Measurements from ENCODE around the gene NEBL.
"Not testable (repeated sequence)": the region's sequence is repeated elsewhere in the genome, so short reads cannot be mapped to it uniquely, and the experiment has no call there.

NEBL gene, protein sequence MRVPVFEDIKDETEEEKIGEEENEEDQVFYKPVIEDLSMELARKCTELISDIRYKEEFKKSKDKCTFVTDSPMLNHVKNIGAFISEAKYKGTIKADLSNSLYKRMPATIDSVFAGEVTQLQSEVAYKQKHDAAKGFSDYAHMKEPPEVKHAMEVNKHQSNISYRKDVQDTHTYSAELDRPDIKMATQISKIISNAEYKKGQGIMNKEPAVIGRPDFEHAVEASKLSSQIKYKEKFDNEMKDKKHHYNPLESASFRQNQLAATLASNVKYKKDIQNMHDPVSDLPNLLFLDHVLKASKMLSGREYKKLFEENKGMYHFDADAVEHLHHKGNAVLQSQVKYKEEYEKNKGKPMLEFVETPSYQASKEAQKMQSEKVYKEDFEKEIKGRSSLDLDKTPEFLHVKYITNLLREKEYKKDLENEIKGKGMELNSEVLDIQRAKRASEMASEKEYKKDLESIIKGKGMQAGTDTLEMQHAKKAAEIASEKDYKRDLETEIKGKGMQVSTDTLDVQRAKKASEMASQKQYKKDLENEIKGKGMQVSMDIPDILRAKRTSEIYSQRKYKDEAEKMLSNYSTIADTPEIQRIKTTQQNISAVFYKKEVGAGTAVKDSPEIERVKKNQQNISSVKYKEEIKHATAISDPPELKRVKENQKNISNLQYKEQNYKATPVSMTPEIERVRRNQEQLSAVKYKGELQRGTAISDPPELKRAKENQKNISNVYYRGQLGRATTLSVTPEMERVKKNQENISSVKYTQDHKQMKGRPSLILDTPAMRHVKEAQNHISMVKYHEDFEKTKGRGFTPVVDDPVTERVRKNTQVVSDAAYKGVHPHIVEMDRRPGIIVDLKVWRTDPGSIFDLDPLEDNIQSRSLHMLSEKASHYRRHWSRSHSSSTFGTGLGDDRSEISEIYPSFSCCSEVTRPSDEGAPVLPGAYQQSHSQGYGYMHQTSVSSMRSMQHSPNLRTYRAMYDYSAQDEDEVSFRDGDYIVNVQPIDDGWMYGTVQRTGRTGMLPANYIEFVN

DNA sequence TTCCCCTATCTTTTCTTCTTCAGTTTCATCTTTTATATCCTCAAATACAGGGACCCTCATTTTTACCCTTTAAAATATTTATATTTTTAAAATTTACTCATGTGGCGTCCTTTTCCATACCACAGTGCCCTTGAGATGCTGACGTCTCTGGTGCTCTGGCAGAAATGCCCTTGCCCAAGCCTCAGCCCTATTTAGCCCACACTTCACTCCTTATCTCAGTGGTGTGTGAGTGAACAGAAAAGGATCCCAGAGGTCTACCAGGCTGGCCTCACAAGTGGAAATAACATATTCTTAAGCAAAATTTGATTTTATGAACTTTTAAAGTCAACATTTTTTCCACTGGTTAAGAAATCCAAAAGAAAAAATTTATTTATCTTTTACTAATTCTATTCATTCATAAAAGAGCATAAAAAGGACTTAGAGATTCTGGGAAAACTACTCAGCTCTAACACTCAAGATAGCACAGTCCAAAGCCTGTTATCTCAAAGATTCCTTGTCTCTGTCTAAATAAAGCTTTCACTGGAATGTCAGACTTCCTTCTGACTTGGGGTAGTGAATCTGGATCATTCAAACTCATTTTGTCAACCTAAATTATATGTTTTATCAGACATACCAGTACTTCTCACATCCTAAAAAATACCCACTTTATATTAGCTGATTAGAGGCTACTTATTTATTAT, at the start of gene NEBL:
Gene NEBL, minus strand, starts transcription at position 166 of the 680 bp plus-strand sequence. Its CDS starts 106 bp downstream, at position 60.
- Mint-ChIP-seq H3K27ac (no peak within 1 kb of the TSS), H3K36me3 (ENCODE audit: low read depth) (no peaks in the 10 kb centered on the region), H3K9me3 (no peaks in the 10 kb centered on the region)

DNA sequence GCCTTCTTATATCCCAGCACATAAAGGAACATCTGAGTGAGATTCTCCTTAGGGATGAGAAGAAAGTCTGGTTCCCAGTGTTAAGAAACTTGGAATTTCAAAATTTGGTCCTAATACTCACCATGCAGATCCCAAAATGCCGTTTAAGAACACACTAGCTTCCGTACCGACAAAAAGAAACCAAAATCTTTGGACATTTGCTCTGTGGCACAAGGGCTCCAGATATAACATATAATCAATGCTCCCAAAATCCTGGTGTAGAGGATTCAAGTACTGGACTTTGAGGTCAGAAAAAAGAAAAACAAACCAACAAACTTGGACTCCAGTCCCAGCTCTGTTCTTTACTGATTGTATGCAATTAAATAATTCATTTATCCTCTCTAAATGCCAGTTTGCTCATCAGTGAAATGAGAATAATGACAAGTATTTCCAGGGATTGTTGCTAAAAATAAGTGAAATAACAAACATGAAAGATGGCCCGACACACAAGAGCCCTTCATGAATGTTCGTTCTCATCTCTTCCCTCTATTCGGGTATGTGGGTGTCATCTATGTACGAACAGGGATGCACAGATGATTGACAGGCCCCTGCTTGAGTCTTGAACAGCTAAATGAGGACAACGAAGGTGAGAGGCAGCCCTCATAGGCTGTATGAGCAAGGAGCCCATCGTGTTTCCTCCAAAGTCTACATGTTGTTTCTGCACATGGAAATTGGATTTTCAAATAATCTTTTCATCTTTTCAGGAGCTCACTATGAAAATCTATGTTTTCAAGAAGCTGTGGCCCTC, 48.6 kb upstream of the NEBL start:
- Mint-ChIP-seq H3K36me3 (ENCODE audit: low read depth) (no peaks in the 10 kb centered on the region), H3K27me3 (ENCODE audit: low read depth) (no peaks in the 10 kb centered on the region), H3K4me1 (ENCODE audit: low read depth) (no peaks in the 10 kb centered on the region), H3K27ac (no peak overlapping the region), H3K9me3 (no peaks in the 10 kb centered on the region), H3K4me3 (no peak overlapping the region)
- no peak for DNase-seq (ENCODE audit: low spot score)

More for the DNA sequence above, at the start of gene NEBL:
- H3K27me3 Mint-ChIP-seq (ENCODE audit: low read depth) = no peaks in the 10 kb centered on the region
- H3K4me3 Mint-ChIP-seq = no peak within 1 kb of the TSS
- no peaks in the 10 kb centered on the region for H3K4me1 Mint-ChIP-seq (ENCODE audit: low read depth)
- DNase-seq (ENCODE audit: low spot score) = no peak

DNA sequence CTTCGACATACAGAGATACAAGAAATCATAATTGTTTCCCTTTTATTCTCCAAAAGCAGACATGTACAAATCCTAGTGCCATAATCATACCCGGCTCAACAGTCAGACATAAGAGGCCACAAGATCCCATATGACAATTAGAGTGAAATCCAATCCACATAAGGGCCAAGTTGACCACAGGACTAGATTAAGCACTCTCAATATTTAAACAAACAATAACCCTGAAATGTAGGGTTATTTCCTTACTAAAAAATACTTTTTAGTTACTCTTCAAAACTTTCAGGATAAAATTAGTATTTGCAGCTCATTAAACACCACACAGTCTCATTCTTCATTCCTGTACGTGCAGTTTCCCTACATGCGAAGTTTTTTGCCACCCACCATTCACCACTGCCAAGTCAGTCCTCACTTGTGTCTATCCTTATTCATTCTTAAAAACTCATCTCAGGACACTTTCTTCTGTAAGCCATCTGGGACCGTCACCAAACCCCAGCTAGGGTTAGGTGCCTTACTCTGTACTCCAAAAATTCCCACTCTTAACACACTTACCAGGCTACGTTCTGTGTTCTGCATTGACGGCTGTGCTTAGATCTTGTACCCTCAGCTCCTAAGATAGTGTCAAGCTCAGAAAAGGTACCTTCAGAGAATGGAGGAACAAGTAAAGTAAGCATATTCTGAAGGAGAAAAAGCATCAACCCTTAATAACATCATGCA, 47.8 kb upstream of the NEBL start:
- no peaks in the 10 kb centered on the region for H3K9me3 Mint-ChIP-seq
- no peaks in the 10 kb centered on the region for H3K36me3 Mint-ChIP-seq (ENCODE audit: low read depth)
- no peak overlapping the region for H3K27ac Mint-ChIP-seq
- H3K4me3 Mint-ChIP-seq = no peak overlapping the region
- no peak for DNase-seq (ENCODE audit: low spot score)
- H3K4me1 Mint-ChIP-seq (ENCODE audit: low read depth) = no peaks in the 10 kb centered on the region
- no peaks in the 10 kb centered on the region for H3K27me3 Mint-ChIP-seq (ENCODE audit: low read depth)

DNA sequence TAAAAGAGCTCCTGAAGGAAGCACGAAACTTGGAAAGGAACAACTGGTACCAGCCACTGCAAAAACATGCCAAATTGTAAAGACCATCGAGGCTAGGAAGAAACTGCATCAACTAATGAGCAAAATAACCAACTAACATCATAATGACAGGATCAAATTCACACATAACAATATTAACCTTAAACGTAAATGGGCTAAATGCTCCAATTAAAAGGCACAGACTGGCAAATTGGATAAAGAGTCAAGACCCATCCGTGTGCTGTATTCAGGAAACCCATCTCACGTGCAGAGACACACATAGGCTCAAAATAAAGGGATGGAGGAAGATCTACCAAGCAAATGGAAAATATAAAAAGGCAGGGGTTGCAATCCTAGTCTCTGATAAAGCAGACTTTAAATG, 42.3 kb upstream of the NEBL start:
- not testable (repeated sequence) for DNase-seq (ENCODE audit: low spot score); H3K4me3 Mint-ChIP-seq

DNA sequence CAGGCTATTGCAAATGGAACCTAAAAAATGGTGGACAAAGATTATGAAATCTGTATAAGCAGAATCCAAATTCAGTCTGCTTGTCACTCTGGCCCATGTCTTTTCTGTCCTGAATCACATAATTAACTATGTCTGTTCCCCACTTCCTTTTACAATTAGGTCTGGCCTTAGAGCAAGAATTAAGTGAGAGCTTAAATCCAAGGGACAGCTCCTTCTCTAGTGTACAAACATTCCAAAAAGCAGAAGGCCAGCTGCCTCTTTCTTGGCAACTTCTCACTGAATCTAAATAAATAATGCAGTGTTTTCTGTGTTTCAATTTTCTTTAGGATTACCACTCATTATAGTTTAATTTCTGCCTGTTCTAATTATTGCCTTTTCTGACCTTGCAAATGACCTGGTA, 39.3 kb upstream of the NEBL start:
- H3K4me1 Mint-ChIP-seq (ENCODE audit: low read depth) = no peaks in the 10 kb centered on the region
- no peak for DNase-seq (ENCODE audit: low spot score)
- H3K36me3 Mint-ChIP-seq (ENCODE audit: low read depth) = no peaks in the 10 kb centered on the region
- peaks cover 17% of the 10 kb centered on the region for H3K9me3 Mint-ChIP-seq
- no peak overlapping the region for H3K27ac Mint-ChIP-seq
- no peak overlapping the region for H3K4me3 Mint-ChIP-seq
- H3K27me3 Mint-ChIP-seq (ENCODE audit: low read depth) = no peaks in the 10 kb centered on the region

More for the DNA sequence above, 42.3 kb upstream of the NEBL start:
- H3K27ac Mint-ChIP-seq; H3K4me1 Mint-ChIP-seq (ENCODE audit: low read depth); H3K27me3 Mint-ChIP-seq (ENCODE audit: low read depth); H3K36me3 Mint-ChIP-seq (ENCODE audit: low read depth): not testable (repeated sequence)
- H3K9me3 Mint-ChIP-seq = peaks cover 17% of the 10 kb centered on the region

DNA sequence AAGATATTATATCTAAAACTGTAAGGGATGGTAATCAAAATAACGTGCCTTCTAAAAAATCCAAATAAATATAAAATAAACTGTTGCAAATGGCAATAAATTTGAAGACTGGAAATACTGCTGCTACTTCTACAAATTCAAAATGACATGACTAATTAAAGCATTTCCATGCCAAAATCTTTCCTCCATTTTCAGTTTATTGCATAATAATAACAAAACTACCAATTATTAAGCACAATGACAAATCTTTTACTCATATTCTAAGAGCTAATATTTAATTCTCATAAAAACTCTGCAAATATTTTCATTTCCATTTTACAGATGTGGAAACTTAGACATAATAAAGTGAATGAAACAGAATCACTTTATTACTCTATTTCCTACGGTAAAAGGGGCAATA, 38.8 kb upstream of the NEBL start:
- Mint-ChIP-seq H3K4me1 (ENCODE audit: low read depth) (no peaks in the 10 kb centered on the region), H3K27ac (no peak overlapping the region), H3K27me3 (ENCODE audit: low read depth) (no peaks in the 10 kb centered on the region), H3K36me3 (ENCODE audit: low read depth) (no peaks in the 10 kb centered on the region), H3K4me3 (no peak overlapping the region), H3K9me3 (peaks cover 17% of the 10 kb centered on the region)
- DNase-seq (ENCODE audit: low spot score) = no peak

DNA sequence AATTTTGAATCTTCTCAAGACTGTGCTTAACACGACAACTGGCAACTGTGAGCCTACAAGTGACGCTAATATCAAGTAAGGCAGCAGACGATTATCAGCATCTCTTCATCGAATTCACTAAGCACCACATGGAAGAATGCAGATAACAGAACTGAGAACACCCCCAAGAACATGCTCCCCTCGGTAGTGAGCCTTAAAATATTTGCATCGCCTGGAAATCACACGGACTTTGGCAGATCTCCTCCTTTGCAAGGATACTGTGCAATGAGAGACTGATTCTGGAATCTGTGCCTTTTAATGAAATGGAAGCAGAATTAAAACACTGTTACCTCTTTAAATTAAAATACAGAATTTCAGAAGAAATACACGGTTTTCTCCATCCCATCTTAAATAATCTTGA, 38.2 kb upstream of the NEBL start:
- Mint-ChIP-seq H3K36me3 (ENCODE audit: low read depth) (no peaks in the 10 kb centered on the region), H3K27me3 (ENCODE audit: low read depth) (no peaks in the 10 kb centered on the region), H3K27ac (no peak overlapping the region), H3K9me3 (peaks cover 17% of the 10 kb centered on the region), H3K4me1 (ENCODE audit: low read depth) (no peaks in the 10 kb centered on the region), H3K4me3 (no peak overlapping the region)
- DNase-seq (ENCODE audit: low spot score) = no peak

DNA sequence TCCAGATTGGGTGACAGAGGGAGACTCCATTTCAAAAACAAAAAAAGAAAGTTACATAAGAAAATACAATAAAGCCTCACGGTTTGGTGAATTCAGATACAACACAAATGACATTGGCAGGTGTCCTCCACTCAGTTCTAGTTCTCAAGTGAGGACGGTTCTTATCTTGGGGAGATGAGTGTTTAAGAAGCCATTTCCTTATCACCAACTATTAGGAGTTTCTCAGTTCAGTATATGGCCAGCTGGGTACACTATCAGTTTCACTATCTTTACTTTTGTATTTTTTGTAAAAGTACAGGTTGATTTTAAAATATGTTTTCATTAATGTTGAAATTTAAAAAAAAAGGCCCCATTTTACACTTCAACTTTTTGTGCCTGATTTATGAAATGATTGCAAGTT, 36.6 kb upstream of the NEBL start:
- Mint-ChIP-seq H3K9me3 (peaks cover 10% of the 10 kb centered on the region), H3K36me3 (ENCODE audit: low read depth) (no peaks in the 10 kb centered on the region), H3K4me3 (no peak overlapping the region), H3K27ac (no peak overlapping the region), H3K4me1 (ENCODE audit: low read depth) (no peaks in the 10 kb centered on the region), H3K27me3 (ENCODE audit: low read depth) (no peaks in the 10 kb centered on the region)
- DNase-seq (ENCODE audit: low spot score) = no peak

DNA sequence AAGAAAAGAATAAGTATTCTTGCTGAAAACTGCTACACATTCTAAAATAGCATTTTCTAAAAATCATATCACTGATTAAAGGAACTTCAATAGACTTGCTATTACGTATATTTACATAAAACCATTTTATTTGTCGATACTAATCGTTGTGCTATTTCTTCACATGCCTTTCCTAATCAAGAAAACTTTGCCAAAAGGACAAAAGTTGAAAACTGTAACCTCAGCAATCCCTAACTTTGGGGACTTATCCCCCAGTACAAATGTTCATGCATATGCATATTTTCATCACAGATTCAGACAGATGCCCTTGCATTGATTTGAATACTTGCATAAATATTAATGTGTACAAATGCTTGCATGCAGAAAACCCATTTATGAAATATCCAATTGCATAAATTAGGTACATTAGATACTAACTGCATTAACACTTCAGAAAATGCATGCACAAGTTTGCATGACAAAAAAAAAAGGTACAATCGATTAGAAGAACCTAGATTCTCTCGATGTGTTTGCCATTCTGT, 35.6 kb upstream of the NEBL start:
- Mint-ChIP-seq H3K4me1 (ENCODE audit: low read depth) (no peaks in the 10 kb centered on the region), H3K27ac (no peak overlapping the region), H3K36me3 (ENCODE audit: low read depth) (no peaks in the 10 kb centered on the region), H3K9me3 (peaks cover 4% of the 10 kb centered on the region), H3K4me3 (no peak overlapping the region), H3K27me3 (ENCODE audit: low read depth) (no peaks in the 10 kb centered on the region)
- DNase-seq (ENCODE audit: low spot score) = no peak

DNA sequence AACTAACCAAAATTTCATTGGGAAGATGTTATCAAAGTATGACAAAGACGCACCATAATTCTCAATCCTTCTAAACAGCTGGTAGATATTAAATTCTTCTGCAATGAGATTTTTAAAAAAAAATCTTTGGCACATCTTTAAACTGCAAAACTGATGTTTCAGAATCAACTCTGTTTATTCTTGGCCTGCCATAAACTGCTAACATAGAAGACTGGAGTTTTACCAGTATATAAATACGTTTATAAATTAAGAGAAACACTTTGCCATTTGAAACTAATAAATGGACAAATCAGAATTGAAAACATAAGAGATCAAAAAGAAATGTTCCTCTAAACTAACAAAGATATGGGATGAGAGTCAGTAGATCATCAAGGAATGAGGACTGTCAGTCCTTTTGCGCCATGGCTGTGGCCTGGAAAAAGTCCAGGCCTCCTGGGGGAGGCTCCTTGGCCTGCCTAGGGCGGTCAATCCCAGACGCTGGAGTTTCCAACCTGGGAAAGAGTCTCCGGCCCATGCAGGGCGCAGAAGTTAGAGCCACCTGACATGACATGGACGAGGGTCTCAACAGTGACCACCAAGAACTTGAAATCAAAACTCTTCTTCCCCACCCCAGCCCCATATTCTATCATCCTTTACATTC, 34.2 kb upstream of the NEBL start:
- Mint-ChIP-seq H3K9me3 (no peaks in the 10 kb centered on the region), H3K36me3 (ENCODE audit: low read depth) (no peaks in the 10 kb centered on the region), H3K27me3 (ENCODE audit: low read depth) (no peaks in the 10 kb centered on the region), H3K27ac (no peak overlapping the region), H3K4me1 (ENCODE audit: low read depth) (no peaks in the 10 kb centered on the region), H3K4me3 (no peak overlapping the region)
- no peak for DNase-seq (ENCODE audit: low spot score)

DNA sequence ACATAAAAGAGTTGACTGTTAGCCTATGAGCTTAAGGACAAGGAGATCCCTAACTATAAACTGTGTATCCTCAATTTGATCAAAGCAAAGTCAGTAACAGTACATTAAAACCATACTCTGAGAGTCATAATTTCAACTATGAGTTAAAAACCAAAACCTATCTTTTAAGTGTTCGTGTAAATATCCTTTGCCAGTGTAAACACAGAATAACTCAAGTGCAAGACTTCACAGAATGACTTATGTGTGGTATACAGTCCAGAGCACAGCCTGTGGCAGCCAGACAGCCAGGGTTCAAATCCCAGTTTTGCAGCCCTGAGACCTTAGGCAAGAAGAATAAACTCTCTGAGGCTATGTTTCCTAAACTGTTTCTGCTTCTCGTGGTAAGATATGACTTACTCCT, 30.3 kb upstream of the NEBL start:
- no peak overlapping the region for H3K4me3 Mint-ChIP-seq
- no peak overlapping the region for H3K27ac Mint-ChIP-seq
- no peak for DNase-seq (ENCODE audit: low spot score)
- no peaks in the 10 kb centered on the region for H3K27me3 Mint-ChIP-seq (ENCODE audit: low read depth)
- no peaks in the 10 kb centered on the region for H3K36me3 Mint-ChIP-seq (ENCODE audit: low read depth)
- H3K9me3 Mint-ChIP-seq = no peaks in the 10 kb centered on the region
- H3K4me1 Mint-ChIP-seq (ENCODE audit: low read depth) = no peaks in the 10 kb centered on the region

DNA sequence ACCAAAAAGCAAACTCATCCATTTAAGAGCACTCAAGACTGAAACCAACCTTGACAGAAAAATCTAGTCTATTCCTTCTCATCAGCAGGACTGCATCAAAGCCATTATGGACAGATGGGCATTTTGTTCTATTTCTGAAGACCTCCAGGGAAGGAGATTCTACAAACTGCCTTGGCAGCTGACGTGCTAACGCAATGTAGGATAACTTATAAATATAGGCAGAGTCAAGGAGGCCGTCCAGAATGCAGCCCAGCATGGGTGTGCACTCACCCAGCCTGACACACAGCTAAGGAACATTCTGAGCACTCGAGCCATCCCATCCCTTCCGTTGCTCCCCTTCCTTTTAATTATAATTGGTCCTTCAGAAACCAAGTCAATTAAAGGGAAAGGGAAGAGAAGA, 25.3 kb upstream of the NEBL start:
- H3K27ac Mint-ChIP-seq = no peak overlapping the region
- no peak overlapping the region for H3K4me3 Mint-ChIP-seq
- no peaks in the 10 kb centered on the region for H3K4me1 Mint-ChIP-seq (ENCODE audit: low read depth)
- H3K27me3 Mint-ChIP-seq (ENCODE audit: low read depth) = no peaks in the 10 kb centered on the region
- no peak for DNase-seq (ENCODE audit: low spot score)
- no peaks in the 10 kb centered on the region for H3K36me3 Mint-ChIP-seq (ENCODE audit: low read depth)
- no peaks in the 10 kb centered on the region for H3K9me3 Mint-ChIP-seq
